ENCODE measurements around the gene PARD3.
"Not testable (repeated sequence)": the region's sequence is repeated elsewhere in the genome, so short reads cannot be mapped to it uniquely, and the experiment has no call there.

Gene PARD3

DNA sequence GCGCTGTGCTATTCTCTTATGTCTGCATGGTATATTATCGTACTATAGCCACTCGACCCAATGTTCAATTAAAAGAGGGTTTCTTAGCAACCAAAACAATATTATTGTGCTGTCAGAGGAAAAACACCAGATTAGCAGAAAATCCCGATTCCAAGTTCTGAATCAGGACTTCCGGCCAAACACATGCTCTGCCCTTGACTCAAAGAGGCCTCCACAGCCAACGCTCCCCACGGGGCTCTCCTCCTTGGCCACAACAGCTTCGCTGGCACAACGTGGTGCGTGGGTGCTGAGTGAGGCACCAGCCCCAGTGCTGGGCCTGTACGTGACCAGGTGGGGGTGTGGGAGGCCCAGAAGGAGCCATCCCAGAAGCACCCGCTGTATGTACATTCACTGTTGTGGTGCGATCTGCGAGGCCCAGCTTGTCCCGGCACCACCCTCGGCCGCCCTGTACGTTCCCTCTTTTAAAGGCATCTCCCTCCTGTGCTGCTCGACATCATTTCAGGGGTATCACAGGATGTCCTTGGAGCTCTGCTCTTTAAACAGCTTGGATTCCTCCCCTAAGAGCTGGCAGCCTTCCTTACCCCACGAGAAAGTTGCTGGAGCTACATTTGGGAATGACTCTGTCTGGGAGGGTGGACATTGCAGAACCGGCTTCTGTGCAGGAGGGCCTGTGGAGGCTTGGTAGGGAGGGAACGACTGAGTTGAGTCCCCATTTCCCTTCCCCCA lies 736.2 kb downstream of the PARD3 start:
- no peak for DNase-seq (ENCODE audit: low read depth in 2 of 2)

DNA sequence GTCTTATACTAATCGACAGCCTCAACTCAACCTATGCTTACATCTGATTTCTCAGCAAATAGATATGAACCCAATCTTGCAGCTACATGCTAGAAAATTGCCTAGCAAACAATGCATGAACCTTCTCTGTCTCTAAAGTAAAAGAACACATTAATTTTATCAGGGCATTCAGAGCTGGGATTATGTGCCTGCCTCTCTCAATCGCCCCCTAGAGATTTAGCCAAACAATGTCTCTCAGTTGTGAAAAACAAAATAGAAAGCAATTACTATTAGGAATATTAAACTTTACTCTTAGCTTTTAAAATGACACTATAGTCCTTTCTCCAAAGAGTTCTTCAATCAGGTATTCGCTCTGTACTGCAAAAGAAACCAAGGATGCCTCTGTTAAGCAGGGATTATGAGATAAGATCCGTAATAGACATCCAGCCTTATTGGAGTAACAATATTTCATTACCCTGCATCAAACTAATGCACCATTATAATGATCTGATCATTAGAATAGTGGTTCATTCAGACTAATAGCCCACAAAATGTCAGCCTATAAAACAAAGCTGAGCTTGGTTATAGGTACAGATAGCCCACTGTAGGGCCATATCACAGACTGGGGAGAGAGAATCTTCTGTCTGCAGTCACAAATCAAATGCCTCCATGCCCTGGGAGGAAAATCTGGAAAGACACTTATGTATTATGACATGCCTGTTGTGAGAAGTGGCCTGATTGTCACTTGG lies 736.9 kb downstream of the PARD3 start:
- DNase-seq (ENCODE audit: low read depth in 2 of 2), result no peak

DNA sequence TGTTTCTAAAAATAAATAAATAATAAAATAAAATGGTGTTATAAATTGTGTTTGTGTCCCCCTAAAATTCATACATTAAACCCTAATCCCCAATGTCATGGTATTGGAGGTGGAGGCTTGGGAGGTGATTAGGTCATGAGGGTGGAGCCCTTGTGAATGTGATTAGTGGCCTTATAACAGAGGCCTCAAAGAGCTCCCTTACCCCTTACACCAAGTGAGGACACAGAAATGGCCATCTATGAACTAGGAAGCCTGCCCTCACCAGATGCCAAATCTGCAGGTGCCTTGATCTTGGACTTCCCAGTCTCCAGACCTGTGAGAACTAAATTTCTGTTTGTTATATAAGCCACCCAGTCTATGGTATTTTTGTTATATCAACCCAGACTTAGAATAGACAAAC lies 738.7 kb downstream of the PARD3 start:
- DNase-seq (ENCODE audit: low read depth in 2 of 2), result no peak

DNA sequence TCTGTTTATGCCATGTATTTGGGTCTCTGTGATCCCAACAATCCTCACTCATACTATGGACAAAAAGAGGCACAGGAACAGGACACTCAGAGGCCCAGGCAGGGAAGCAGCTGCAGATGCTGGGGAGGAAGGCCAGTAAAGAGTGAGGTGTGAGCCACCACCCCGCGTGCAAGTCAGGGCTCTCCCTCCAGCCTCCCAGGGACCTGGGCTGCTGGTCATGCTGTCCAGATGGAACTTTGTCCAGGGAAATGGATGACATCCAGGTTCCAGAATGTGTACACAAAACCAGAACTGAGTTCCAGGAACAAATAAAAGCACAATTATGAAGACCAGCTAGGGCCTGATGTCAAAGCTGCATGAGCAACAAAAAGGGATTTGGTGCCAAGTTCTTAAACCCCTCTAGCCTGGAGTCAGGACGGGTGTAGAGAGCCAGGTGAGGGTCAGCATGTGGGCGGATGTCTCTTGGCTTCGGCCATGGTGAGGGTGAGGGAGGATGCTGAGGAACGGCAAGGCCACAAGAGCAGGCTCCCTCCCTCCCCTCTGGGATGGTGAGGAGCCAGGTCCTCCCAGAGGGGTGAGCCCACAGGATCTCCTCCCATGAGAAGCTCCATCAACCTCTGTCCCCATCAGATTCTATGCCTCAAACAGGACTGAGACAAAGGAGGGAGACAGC lies 739.7 kb downstream of the PARD3 start:
- DNase-seq (ENCODE audit: low read depth in 2 of 2), result no peak

DNA sequence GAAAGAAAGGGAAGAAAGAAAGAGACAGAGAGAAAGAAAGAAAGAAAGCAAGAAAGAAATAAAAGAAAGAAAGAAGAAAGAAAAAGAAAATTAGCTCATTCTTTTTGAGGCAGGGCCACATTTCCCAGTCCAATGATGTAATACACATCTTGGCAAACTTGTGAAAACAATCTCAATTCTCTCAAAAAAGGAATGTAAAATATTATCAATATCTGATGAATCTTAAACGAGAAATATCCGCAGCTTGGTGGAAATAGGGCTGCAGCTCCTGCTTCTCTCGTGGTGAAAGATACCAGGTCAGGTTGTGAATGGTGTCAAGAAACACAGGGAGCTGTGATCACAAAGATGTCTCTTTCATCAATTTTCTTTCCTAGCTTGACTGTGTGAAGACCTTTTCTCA lies 741.0 kb downstream of the PARD3 start:
- DNase-seq (ENCODE audit: low read depth in 2 of 2), result no peak

DNA sequence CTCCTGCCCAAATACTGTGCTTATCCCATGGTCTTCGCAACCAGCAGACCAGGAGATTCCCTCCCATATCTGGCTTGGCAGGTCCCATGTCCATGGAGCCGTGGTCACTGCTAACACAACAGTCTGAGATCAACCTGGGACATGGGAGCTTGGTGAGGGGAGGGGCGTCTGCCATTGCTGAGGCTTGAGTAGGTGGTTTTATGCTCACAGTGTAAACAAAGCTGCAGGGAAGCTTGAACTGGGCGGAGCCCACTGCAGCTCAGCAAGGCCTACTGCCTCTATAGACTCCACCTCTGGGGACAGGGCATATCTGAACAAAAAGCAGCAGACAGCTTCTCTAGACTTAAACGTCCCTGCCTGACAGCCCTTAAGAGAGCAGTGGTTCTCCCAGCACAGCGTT lies 747.4 kb downstream of the PARD3 start:
- DNase-seq (ENCODE audit: low read depth in 2 of 2), result not testable (repeated sequence)

DNA sequence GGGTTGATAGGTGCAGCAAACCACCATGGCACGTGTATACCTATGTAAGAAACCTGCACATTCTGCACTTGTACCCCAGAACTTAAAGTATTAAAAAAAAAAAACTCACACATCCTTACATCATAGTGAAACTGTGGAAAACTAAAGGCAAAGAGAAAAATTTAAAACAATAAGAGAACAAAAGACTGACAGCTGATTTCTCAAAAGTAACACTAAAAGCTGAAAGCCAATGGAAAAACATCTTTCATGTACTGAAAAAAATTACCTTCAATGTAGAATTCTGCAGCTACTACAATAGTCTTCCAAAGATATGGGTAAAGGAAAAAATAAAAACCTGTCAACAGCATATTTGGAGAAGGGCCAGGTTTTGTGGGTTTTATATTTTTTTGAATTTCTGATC lies 751.5 kb downstream of the PARD3 start:
- no peak for DNase-seq (ENCODE audit: low read depth in 2 of 2)

DNA sequence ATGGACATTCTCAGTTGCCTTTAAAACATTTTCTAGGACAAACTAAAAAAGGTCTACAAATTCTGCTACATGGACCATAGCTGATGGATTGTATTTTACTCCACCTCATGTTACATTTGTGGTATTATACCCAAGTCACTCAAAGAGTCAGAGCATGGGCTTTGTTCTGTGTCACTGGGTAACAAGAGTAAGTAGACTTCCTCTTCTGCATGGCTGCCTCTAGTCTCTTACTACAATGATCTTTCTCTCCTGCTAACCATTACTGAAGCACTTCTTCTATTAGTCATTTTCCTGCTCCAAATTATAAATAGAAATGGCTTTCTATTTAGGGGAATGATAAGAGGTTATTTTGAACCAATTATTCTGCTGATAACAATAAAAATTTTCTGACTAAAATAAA lies 753.3 kb downstream of the PARD3 start:
- no peak for DNase-seq (ENCODE audit: low read depth in 2 of 2)
